ENCODE data around the gene SNRK.

DNA sequence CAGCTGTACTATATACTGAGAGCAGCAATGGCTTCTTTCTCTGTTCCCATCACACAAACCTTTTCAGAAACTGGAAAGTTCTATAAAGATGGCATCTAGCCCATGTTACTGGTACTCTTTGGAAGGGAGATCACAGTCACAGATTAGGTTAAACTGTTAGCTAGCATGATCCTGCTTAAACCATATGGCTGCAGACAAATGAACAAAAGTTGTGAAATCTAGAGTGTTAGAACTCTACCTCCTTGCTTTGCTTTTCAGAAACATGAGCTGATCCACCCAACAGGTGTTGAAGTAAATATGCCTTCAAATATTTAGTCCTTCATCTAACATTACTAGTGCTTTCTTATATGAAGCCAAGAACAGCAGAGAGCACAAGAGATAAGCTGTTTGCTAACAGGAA lies 102.6 kb downstream of the SNRK start:
- TF ChIP-seq HDAC2 (IDR thresholded peaks at IDR 0.05) = no peak
- TF ChIP-seq POLR2A (conservative IDR thresholded peaks at IDR 0.05) = no peak
- no peak for TF ChIP-seq PHF20 (IDR thresholded peaks at IDR 0.05; ENCODE audit: partially characterized antibody)
- TF ChIP-seq, protein P1, sequence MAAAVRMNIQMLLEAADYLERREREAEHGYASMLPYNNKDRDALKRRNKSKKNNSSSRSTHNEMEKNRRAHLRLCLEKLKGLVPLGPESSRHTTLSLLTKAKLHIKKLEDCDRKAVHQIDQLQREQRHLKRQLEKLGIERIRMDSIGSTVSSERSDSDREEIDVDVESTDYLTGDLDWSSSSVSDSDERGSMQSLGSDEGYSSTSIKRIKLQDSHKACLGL (CRISPR knock-in tag; IDR thresholded peaks at IDR 0.05; ENCODE audit: borderline replicate concordance, poor library complexity, severe bottlenecking) = no peak
- no peak for TF ChIP-seq CREM (IDR thresholded peaks at IDR 0.05; ENCODE audit: low read depth)
- TF ChIP-seq, protein P2, sequence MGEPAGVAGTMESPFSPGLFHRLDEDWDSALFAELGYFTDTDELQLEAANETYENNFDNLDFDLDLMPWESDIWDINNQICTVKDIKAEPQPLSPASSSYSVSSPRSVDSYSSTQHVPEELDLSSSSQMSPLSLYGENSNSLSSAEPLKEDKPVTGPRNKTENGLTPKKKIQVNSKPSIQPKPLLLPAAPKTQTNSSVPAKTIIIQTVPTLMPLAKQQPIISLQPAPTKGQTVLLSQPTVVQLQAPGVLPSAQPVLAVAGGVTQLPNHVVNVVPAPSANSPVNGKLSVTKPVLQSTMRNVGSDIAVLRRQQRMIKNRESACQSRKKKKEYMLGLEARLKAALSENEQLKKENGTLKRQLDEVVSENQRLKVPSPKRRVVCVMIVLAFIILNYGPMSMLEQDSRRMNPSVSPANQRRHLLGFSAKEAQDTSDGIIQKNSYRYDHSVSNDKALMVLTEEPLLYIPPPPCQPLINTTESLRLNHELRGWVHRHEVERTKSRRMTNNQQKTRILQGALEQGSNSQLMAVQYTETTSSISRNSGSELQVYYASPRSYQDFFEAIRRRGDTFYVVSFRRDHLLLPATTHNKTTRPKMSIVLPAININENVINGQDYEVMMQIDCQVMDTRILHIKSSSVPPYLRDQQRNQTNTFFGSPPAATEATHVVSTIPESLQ (CRISPR knock-in tag; IDR thresholded peaks at IDR 0.05) = no peak

All from K562 (cell line).